Measurements from ENCODE around the gene GNG4.
"Not testable (repeated sequence)": the region's sequence is repeated elsewhere in the genome, so short reads cannot be mapped to it uniquely, and the experiment has no call there.

DNA sequence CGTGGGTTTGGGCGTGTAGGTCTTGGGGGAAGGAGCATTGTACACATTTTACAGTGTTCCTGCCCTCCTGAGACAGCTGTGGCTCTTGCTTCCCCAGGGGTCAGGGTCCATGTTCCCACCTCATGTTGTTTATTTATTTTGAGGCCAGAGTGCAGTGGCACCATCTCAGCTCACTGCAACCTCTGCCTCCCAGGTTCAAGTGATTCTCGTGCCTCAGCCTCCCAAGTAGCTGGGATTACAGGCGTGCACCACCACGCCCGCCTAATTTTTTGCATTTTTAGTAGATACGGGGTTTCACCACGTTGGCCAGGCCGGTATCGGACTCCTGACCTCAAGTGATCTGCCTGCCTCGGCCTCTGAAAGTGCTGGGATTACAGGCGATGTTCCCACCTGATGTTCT is 2.0 kb downstream of the GNG4 start:
- not testable (repeated sequence) for TF ChIP-seq CTCF (conservative IDR thresholded peaks at IDR 0.05; ENCODE audit: low read length); EZH2phosphoT487 (IDR thresholded peaks at IDR 0.05; ENCODE audit: borderline replicate concordance)

Data from Loucy (cell line).